PFSK-1 (cell line): ENCODE data around the gene ENOX2.

Experiments used
- FOXP2 ChIP-seq: optimal IDR thresholded peaks from 2 replicates; pipeline ENCODE3; 2011; ENCODE audit warnings: borderline replicate concordance, control low read depth, inconsistent platforms; ENCODE audit not compliant: insufficient read depth; ENCODE audit errors: extremely low read length, extremely low read depth
- POLR2AphosphoS5 ChIP-seq: IDR thresholded peaks from 2 replicates; pipeline ENCODE4 v1.6.1; 2012; ENCODE audit warnings: low read depth, mild to moderate bottlenecking, control low read depth, low read length, moderate library complexity

DNA sequence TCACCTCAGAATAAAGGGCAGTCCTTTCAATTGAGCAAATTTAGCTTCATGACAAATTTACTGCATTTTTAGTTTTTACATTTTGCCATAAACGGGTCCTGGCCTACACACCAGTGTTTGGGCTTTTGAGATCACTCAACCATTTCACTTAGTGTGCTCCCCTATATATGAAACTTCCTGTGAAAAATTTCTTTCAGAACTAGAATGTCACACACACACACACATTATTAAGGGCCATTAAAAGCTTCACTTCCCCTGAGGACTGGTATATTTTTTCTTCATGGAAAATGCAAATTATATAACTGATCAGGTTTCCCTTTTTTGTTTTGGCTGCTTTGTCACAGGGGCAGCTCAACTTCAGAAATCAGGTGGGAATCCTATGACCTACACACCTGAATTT, 206.5 kb downstream of the ENOX2 start:
- TF ChIP-seq POLR2AphosphoS5 (no peak), FOXP2 (no peak)
